GM12865 (cell line): ENCODE data around the gene MARK4.

Source experiments
- DNase-seq: peaks from one replicate; pipeline ENCODE4 v3.0.0; 2010; ENCODE audit warnings: low read depth
- H3K4me3 ChIP-seq: 2 replicates; pipeline ENCODE4 v1.5.1; 2011; ENCODE audit warnings: mild to moderate bottlenecking, low read depth, low read length, control low read depth
- TF ChIP-seq, protein P1 (sequence below): IDR thresholded peaks from 2 replicates; pipeline ENCODE4 v1.5.1; 2011; ENCODE audit warnings: low read length, control low read depth, low read depth, inconsistent platforms; ENCODE audit not compliant: insufficient read depth; ENCODE audit errors: missing control alignments

The MARK4 gene

GRCh38 chr19:45271098-45271734 lies 20.1 kb downstream of the MARK4 start:
- TF ChIP-seq, protein P1, sequence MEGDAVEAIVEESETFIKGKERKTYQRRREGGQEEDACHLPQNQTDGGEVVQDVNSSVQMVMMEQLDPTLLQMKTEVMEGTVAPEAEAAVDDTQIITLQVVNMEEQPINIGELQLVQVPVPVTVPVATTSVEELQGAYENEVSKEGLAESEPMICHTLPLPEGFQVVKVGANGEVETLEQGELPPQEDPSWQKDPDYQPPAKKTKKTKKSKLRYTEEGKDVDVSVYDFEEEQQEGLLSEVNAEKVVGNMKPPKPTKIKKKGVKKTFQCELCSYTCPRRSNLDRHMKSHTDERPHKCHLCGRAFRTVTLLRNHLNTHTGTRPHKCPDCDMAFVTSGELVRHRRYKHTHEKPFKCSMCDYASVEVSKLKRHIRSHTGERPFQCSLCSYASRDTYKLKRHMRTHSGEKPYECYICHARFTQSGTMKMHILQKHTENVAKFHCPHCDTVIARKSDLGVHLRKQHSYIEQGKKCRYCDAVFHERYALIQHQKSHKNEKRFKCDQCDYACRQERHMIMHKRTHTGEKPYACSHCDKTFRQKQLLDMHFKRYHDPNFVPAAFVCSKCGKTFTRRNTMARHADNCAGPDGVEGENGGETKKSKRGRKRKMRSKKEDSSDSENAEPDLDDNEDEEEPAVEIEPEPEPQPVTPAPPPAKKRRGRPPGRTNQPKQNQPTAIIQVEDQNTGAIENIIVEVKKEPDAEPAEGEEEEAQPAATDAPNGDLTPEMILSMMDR: no peak
- DNase-seq: no peak
- no peak overlapping the region for H3K4me3 ChIP-seq

GRCh38 chr19:45271735-45272108 lies 20.7 kb downstream of the MARK4 start:
- no peak overlapping the region for H3K4me3 ChIP-seq
- DNase-seq: no peak
- TF ChIP-seq, protein P1: no peak

- TF ChIP-seq, protein P1: no peak
- no peak overlapping the region for H3K4me3 ChIP-seq
- DNase-seq: no peak
Measured at GRCh38 chr19:45273521-45273855, 22.4 kb downstream of the MARK4 start.

- no peak for DNase-seq
- H3K4me3 ChIP-seq: no peak overlapping the region
- TF ChIP-seq, protein P1: no peak
Measured at GRCh38 chr19:45275370-45275971, 24.4 kb downstream of the MARK4 start.

DNA sequence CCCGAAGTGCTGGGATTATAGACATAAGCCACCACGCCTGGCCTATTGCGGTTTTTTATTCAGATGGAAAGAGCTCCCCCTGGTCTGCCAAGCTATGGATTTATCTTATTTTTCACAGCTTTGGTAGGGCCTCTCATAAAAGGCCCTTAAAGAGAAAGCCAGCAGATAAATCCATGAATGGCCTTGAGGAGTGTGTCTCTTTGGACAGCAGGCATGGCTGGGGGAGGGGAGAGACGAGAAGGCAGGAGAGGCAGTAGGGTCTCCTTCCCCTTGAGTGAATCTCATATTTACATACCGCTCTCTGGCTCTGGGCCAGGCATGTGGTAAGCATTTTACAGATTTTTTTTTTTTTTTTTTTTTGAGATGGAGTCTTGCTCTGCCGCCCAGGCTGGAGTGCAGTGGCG lies 25.2 kb downstream of the MARK4 start:
- TF ChIP-seq, protein P1: no peak
- H3K4me3 ChIP-seq: no peak overlapping the region
- DNase-seq: no peak

GRCh38 chr19:45278087-45278486 lies 27.0 kb downstream of the MARK4 start:
- no peak overlapping the region for H3K4me3 ChIP-seq
- TF ChIP-seq, protein P1: no peak
- no peak for DNase-seq
